ENCODE results near the gene GET3. TPM values are rescaled to one million over a fixed set of nuclear protein-coding genes. Genes with fewer than 3 reads are reported as not detected.

GET3 gene
- total and polyA plus RNA-seq, 3 donors from 2014 or later = 89.3 to 134 (median 109) TPM

DNA sequence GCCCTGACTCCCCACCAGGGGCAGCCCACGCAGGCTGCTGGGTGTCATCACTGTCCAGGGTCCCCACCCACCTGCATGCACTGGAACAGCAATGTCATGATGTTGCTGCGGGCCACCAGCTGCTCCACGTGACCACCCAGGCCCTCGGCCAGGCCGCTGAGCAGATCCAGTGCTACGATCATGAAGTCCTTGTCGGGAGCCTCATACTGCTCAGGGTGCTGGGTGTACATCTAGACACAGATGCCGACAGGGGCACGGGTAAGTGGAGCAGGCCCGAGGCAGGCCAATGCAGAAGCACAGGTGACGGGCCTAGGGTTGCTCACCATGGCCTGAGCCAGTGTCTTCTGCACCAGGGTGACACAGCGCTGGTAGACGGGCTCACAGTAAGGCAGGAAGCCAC lies 32.1 kb upstream of the GET3 start:
- DNase-seq = no peak
- 89 to 94% methylated on average over 11 to 13 of the region's 13 CpGs for WGBS, 2 donors
- Histone ChIP-seq H3K27me3 (no peaks in the 10 kb centered on the region), H3K4me1 (no peaks in the 10 kb centered on the region), H3K4me3 (no peak overlapping the region), H3K27ac (no peak overlapping the region), H3K9me3 (no peaks in the 10 kb centered on the region), H3K36me3 (ENCODE audit: low read depth, missing control alignments) (no peaks in the 10 kb centered on the region)
- TF ChIP-seq, protein P1, sequence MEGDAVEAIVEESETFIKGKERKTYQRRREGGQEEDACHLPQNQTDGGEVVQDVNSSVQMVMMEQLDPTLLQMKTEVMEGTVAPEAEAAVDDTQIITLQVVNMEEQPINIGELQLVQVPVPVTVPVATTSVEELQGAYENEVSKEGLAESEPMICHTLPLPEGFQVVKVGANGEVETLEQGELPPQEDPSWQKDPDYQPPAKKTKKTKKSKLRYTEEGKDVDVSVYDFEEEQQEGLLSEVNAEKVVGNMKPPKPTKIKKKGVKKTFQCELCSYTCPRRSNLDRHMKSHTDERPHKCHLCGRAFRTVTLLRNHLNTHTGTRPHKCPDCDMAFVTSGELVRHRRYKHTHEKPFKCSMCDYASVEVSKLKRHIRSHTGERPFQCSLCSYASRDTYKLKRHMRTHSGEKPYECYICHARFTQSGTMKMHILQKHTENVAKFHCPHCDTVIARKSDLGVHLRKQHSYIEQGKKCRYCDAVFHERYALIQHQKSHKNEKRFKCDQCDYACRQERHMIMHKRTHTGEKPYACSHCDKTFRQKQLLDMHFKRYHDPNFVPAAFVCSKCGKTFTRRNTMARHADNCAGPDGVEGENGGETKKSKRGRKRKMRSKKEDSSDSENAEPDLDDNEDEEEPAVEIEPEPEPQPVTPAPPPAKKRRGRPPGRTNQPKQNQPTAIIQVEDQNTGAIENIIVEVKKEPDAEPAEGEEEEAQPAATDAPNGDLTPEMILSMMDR (IDR thresholded peaks at IDR 0.05) = no peak
- TF ChIP-seq POLR2A (IDR thresholded peaks at IDR 0.05) = no peak
- intact Hi-C loops (cut with DNase I; ENCODE audit: low total_unique reads) = no loop called here

DNA sequence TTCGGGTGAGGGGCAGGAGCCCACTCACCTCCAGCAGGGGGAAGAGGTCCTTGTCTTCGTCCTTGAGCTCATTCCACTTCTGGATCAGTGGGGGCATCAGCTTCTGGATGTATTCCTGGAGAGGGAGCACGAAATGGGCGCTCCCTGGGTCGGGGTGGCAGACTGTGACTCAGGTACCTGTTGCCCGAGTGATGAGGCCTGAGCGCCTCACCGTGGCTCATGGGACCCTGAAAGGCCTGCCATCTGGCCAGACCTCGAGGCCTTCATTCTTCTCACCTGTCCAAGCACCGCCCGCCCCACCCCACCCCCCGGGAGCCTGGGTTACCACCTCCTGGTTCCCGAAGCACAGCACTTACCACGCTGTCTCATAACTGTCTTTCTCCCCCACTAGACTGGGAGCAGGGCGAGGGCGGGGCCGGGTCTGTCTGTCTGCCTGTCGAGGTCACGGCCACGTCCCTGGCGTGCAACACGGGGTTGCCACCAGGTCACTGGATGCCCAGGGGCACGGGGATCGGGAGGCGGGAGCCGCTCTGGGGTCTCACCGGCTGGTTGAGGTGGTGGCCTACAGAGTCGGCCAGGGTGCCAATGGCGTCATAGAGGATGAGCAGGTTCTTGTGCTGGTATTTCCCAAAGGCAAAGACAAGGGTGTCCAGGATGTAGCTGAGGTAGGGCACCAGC lies 31.5 kb upstream of the GET3 start:
- H3K4me3 ChIP-seq = no peak overlapping the region
- H3K27ac ChIP-seq = no peak overlapping the region
- no peaks in the 10 kb centered on the region for H3K4me1 ChIP-seq
- no peaks in the 10 kb centered on the region for H3K36me3 ChIP-seq (ENCODE audit: low read depth, missing control alignments)
- H3K9me3 ChIP-seq = no peaks in the 10 kb centered on the region
- intact Hi-C loops (cut with DNase I; ENCODE audit: low total_unique reads) = no loop called here
- no peak for DNase-seq
- no peak for TF ChIP-seq POLR2A (IDR thresholded peaks at IDR 0.05)
- TF ChIP-seq, protein P1 (IDR thresholded peaks at IDR 0.05) = no peak
- H3K27me3 ChIP-seq = no peaks in the 10 kb centered on the region
- WGBS, 2 donors = 91% methylated on average over 11 to 29 of the region's 29 CpGs

DNA sequence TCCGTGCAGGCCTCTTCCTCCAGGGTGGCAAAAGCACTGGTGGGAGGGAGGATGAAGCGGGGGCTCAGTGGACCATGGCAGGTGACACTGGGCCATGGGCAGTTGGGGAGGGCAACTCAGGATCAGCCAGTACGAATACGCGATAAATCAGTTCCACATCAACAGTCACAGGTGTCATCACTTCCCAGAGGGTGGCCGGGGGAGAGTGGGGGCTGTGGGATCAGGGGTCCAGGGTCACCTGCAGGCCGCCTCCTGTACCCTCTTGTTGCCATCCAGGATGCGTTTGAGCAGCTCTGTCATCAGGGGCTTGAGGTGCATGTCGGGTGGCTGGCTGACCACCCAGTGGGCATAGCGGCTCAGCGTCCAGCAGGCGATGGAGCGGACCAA lies 31.0 kb upstream of the GET3 start:
- Histone ChIP-seq H3K9me3 (no peaks in the 10 kb centered on the region), H3K4me3 (no peak overlapping the region), H3K27me3 (no peaks in the 10 kb centered on the region), H3K27ac (no peak overlapping the region), H3K36me3 (ENCODE audit: low read depth, missing control alignments) (no peaks in the 10 kb centered on the region), H3K4me1 (no peaks in the 10 kb centered on the region)
- DNase-seq = no peak
- WGBS, 2 donors = 84 to 85% methylated on average over 7 to 13 of the region's 13 CpGs
- TF ChIP-seq POLR2A (IDR thresholded peaks at IDR 0.05) = no peak
- TF ChIP-seq, protein P1 (IDR thresholded peaks at IDR 0.05) = no peak
- intact Hi-C loops (cut with DNase I; ENCODE audit: low total_unique reads) = no loop called here

DNA sequence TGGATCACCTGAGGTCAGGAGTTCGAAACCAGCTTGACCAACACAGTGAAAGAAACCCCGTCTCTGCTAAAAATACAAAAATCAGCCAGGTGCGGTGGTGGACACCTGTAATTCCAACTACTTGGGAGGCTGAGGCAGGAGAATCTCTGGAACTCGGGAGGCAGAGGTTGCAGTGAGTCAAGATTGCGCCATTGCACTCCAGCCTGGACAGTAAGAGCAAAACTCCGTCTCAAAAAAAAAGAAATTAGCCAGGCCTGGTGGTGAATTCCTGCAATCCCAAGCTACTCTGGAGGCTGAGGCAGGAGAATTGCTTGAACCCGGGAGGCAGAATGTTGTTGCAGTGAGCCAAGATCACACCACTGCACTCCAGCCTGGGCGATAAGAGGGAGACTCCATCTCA lies 28.7 kb upstream of the GET3 start:
- Histone ChIP-seq H3K9me3 (no peaks in the 10 kb centered on the region), H3K4me1 (no peaks in the 10 kb centered on the region), H3K4me3 (no peak overlapping the region), H3K27ac (no peak overlapping the region), H3K27me3 (no peaks in the 10 kb centered on the region), H3K36me3 (ENCODE audit: low read depth, missing control alignments) (no peaks in the 10 kb centered on the region)
- DNase-seq = no peak
- WGBS, 2 donors = 94% methylated on average over 8 of the region's 8 CpGs
- TF ChIP-seq, protein P1 (IDR thresholded peaks at IDR 0.05) = no peak
- TF ChIP-seq POLR2A (IDR thresholded peaks at IDR 0.05) = no peak
- intact Hi-C loops (cut with DNase I; ENCODE audit: low total_unique reads) = no loop called here

DNA sequence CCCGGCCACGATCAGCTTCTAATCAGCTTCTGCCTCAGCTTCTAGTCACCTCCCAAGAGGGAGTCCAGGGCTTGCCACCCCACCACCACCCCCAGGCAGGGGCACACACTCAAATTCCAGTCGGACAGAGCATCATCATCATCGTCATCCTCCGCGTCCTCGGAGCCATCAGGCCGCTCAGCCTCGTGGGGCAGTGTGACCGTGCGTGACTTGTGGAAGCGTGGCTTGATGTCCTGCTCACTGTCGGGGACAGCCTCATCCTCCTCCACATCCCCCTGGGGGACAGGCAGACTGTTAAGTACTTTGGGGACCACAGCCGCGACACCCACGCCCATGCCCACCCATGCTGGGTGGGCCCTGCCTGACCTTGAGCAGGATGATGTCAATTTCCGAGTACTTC lies 26.1 kb upstream of the GET3 start:
- DNase-seq = no peak
- H3K27ac ChIP-seq = no peak overlapping the region
- H3K27me3 ChIP-seq = no peaks in the 10 kb centered on the region
- no peaks in the 10 kb centered on the region for H3K4me1 ChIP-seq
- intact Hi-C loops (cut with DNase I; ENCODE audit: low total_unique reads) = no loop called here
- peaks cover 3% of the 10 kb centered on the region for H3K36me3 ChIP-seq (ENCODE audit: low read depth, missing control alignments)
- no peaks in the 10 kb centered on the region for H3K9me3 ChIP-seq
- no peak for TF ChIP-seq POLR2A (IDR thresholded peaks at IDR 0.05)
- TF ChIP-seq, protein P1 (IDR thresholded peaks at IDR 0.05) = no peak
- 72 to 81% methylated on average over 7 to 17 of the region's 17 CpGs for WGBS, 2 donors
- no peak overlapping the region for H3K4me3 ChIP-seq
